Articular chondrocyte of knee joint (primary cell): ENCODE measurements around the gene SLC37A2. TPM values are rescaled to one million over a fixed set of nuclear protein-coding genes. Genes with fewer than 3 reads are reported as not detected.

Source experiments
- total RNA-seq: library from RNA; depleted of rRNA; stranded (reverse); fragments of >200 nt; gene quantifications from 2 replicates; pipeline ENCODE4 v1.2.3, GENCODE V29; 2012

SLC37A2 gene
- 0.22 and 0.52 TPM in 2 replicates for total RNA-seq

DNA sequence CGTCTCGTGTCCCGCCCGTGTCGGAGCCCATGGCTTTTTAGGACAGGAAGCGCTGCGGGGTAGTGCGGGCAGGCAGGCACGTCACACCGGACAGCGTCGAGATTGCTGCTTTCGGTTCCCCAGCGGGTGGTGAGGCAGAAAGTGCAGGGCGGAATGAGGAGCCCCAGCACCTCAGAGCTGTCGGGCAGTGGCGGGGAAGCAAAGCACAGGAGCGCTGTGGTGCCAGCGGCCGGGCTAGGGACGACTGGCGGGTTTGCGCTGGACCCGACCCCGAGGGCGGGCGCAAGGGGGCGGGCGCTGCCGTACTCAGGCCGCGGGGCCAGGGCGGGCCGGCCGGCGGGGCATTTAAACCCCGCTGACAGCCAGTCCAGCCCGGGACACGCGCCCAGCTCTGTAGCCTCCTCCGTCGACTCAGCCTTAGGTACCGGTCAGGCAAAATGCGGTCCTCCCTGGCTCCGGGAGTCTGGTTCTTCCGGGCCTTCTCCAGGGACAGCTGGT is at the start of gene SLC37A2:
Gene SLC37A2 (plus strand): TSS at position 375 of the 498 bp plus-strand sequence. CDS start 63 bp downstream, at position 438.

DNA sequence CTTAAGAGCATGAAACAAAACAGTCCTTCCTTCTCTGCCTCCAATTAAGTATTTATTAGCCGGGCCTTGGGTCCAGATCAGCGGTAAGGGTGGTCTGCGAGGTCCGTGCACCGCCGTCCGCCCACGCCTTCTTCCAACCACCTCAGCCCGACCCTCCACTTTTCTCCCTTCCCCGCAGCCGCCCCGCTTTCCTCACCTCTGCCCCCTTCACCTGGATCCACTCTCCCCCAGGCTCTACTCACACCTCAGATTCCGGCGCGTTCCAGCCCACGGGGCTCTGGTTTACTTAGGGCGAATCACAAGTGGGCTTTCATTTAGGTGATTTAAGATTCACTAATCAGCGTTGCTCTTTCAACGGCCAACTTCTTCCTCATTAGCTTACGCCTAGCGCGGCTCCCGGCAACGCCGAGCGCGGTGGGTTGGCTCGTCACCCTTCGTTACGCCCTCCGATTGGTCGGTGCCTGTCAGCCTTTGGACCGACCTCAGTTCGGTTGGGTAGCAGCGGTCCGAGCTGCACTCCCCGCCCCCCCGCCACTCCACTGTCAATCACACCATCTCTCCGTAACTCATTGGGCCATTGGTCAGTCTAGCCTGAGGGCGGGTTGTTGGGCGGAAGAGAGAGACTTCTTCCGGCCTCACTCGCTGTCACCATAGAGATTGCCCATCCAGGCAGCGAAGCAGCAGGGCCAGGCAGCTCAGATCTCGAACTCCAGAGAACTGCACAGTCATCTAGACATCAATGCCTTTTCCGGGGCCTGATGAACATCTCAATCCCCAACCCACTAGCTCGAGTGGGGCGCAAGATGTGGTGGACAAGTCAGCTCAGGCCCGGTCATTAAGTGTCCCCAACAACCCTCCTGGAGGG is 48.5 kb downstream of the SLC37A2 start, which contains the start of gene TMEM218:
Gene TMEM218 (minus strand): TSS at position 284 of the 865 bp plus-strand sequence. CDS start 9,385 bp downstream, outside the sequence.

Other genes starting within 250 kb of the SLC37A2 start
- gene ROBO3, start 197.9 kb upstream of the SLC37A2 start, total RNA-seq: 4.4 and 4.9 TPM in 2 replicates
- gene ROBO4, start 165.4 kb upstream of the SLC37A2 start, total RNA-seq: 0.26 and 1.1 TPM in 2 replicates
- gene HEPN1, start 144.1 kb upstream of the SLC37A2 start, total RNA-seq: not detected in 2 replicates
- not detected in 2 replicates for gene HEPACAM, start 127.3 kb upstream of the SLC37A2 start, total RNA-seq
- 2.2 and 3.4 TPM in 2 replicates for gene CCDC15, start 109.1 kb upstream of the SLC37A2 start, total RNA-seq
- gene TMEM218, start 48.3 kb downstream of the SLC37A2 start, total RNA-seq: 19.5 and 21.3 TPM in 2 replicates
- gene PKNOX2, start 101.4 kb downstream of the SLC37A2 start, total RNA-seq: 4.4 and 4.6 TPM in 2 replicates